HepG2 (cell line): ENCODE results near the gene NOC2L. TPM values are rescaled to one million over a fixed set of nuclear protein-coding genes. Genes with fewer than 3 reads are reported as not detected.

Source experiments
- ATAC-seq: fragments of 200-7000 bp; cut with Tn5 transposase; 3 replicates; pipeline ENCODE4 v1.9.1; 2020; ENCODE audit warnings: mild to moderate bottlenecking, moderate library complexity
- BruUV-seq: library from RNA; stranded (reverse); fragments of 400-500 nt; replicated peaks from 2 replicates; lab custom pipeline; 2021; lab: Mats Ljungman, UMichigan
- CTCF ChIA-PET: fragments of 300-600 bp; formaldehyde crosslinking; extraction: SDS; loops from one replicate; lab custom pipeline; 2021; ENCODE audit warnings: low total read pairs, inconsistent platforms, low intra/inter-chr PET ratio; lab: Yijun Ruan, JAX
- POLR2A ChIA-PET: fragments of 350-600 bp; sonication (Branson Sonifier 250); formaldehyde crosslinking; loops from one replicate; lab custom pipeline; 2020; ENCODE audit warnings: antibody characterized with exemption, inconsistent platforms; lab: Yijun Ruan, JAX
- DNase-seq: peaks from one replicate; pipeline ENCODE4 v3.0.0-alpha.2; 2015; ENCODE audit warnings: low spot score
- FAIRE-seq: peaks from 3 replicates; lab custom pipeline; 2011; peaks lifted over from hg19 to GRCh38; lab: Jason Lieb, UNC
- H2AFZ ChIP-seq: one replicate; pipeline ENCODE4 v1.6.1; 2011; ENCODE audit warnings: low read length, inconsistent platforms
- H3K27ac ChIP-seq: fragments of 300-600 bp; 3 replicates; pipeline ENCODE4 v1.8.0; 2011; ENCODE audit warnings: mixed run types, mild to moderate bottlenecking, mixed read lengths, low read length, inconsistent platforms; ENCODE audit not compliant: insufficient read depth; ENCODE audit errors: extremely low read length
- H3K27me3 ChIP-seq, 2 experiments: fragments of 200-600 bp in 1 of 2; 2 replicates in 1 of 2; 3 replicates in 1 of 2; pipeline versions ENCODE4 v1.6.0 to v1.8.0; 2011; ENCODE audit warnings: low read length in 2 of 2, mild to moderate bottlenecking in 2 of 2, moderate library complexity in 2 of 2, inconsistent platforms in 1 of 2; ENCODE audit not compliant: insufficient read depth in 2 of 2, control insufficient read depth in 1 of 2
- H3K36me3 ChIP-seq, 2 experiments: fragments of 200-600 bp in 1 of 2; replicated peaks in 1 of 2; 2 replicates in 1 of 2; 3 replicates in 1 of 2; pipeline versions ENCODE4 v1.5.1 to v1.8.0; 2011; ENCODE audit warnings: low read length in 2 of 2, inconsistent platforms in 1 of 2; ENCODE audit not compliant: insufficient read depth in 2 of 2, control insufficient read depth in 1 of 2
- H3K4me1 ChIP-seq: 2 replicates; pipeline ENCODE4 v1.5.1; 2012; ENCODE audit warnings: low read length, inconsistent platforms; ENCODE audit not compliant: insufficient read depth
- H3K4me2 ChIP-seq: 2 replicates; pipeline ENCODE4 v1.6.0; 2011; ENCODE audit warnings: low read depth, low read length, inconsistent platforms
- H3K4me3 ChIP-seq, 3 experiments: fragments of 200-600 bp in 1 of 3; sonication (generic), shearing (Covaris generic) in 1 of 3; replicated peaks in 1 of 3; 2 replicates each; pipeline ENCODE4 v1.5.1; 2011 to 2016; ENCODE audit warnings: low read length in 3 of 3, inconsistent platforms in 2 of 3, low read depth in 2 of 3, mild to moderate bottlenecking in 2 of 3, control low read depth in 1 of 3, mixed read lengths in 1 of 3; ENCODE audit not compliant: insufficient read depth in 1 of 3
- H3K79me2 ChIP-seq: one replicate; pipeline ENCODE4 v1.6.1; 2011; ENCODE audit warnings: low read length, inconsistent platforms; ENCODE audit not compliant: insufficient read depth
- H3K9ac ChIP-seq: 2 replicates; pipeline ENCODE4 v1.6.0; 2011; ENCODE audit warnings: mild to moderate bottlenecking, low read depth, low read length, inconsistent platforms; ENCODE audit not compliant: insufficient read depth
- H3K9me3 ChIP-seq: 2 replicates; pipeline ENCODE4 v1.5.1; 2012; ENCODE audit warnings: mild to moderate bottlenecking, low read length
- H4K20me1 ChIP-seq: 2 replicates; pipeline ENCODE4 v1.6.0; 2011; ENCODE audit warnings: inconsistent platforms, mild to moderate bottlenecking, low read length, moderate library complexity; ENCODE audit not compliant: insufficient read depth
- ATF3 ChIP-seq: sonication (generic); formaldehyde crosslinking; IDR thresholded peaks from 2 replicates; pipeline ENCODE4 v1.4.0; 2020; ENCODE audit warnings: missing genetic modification reagents
- MIER3 ChIP-seq: IDR thresholded peaks from 2 replicates; pipeline ENCODE4 v1.6.1; 2016; ENCODE audit warnings: missing compliant biosample characterization, borderline replicate concordance
- ZFP36 ChIP-seq: fragments of 150-350 bp; IDR thresholded peaks from 2 replicates; pipeline ENCODE4 v1.6.1; 2018; ENCODE audit warnings: borderline replicate concordance, low read length, low read depth; ENCODE audit not compliant: partially characterized antibody
- ZFP91 ChIP-seq: sonication (generic); formaldehyde crosslinking; IDR thresholded peaks from 2 replicates; pipeline ENCODE4 v1.9.0; 2022; ENCODE audit warnings: missing genetic modification reagents, mild to moderate bottlenecking, borderline replicate concordance
- WGBS: methylation state at CpG from one replicate; pipeline ENCODE4 v1.1.6; 2017; ENCODE audit warnings: low lambda C conversion rate; 5-methylcytosine and 5-hydroxymethylcytosine counted together
- in situ Hi-C: cut with HindIII; loops from 2 replicates; pipeline ENCODE4 v1.10.0; 2017; ENCODE audit warnings: low pct_unique_long_range_greater_than_20kb; ENCODE audit not compliant: extremely low pct_ligation_motif_present
- intact Hi-C: fragments of 100-400 bp; cut with micrococcal nuclease; formaldehyde crosslinking; loops from one replicate; pipeline ENCODE4 v1.10.0; 2022; ENCODE audit not compliant: unreplicated experiment
- polyA plus RNA-seq, 8 experiments: library from polyadenylated mRNA; depleted of rRNA in 3 of 8; stranded (reverse) in 7 of 8; unstranded in 1 of 8; fragments of >200 nt; fragmentation: Illumina TruSeq in 4 of 8; extraction: Trizol in 4 of 8; gene quantifications; 2 replicates each; pipeline versions ENCODE4 v1.2.1 to v1.2.3, GENCODE V29; 2011 to 2016; ENCODE audit warnings: low read depth in 4 of 8, missing spikeins in 1 of 8, mixed read lengths in 1 of 8; ENCODE audit not compliant: insufficient read depth in 1 of 8
- total RNA-seq, 5 experiments: library from RNA; depleted of rRNA; stranded (reverse); fragments of >200 nt; fragmentation: Illumina TruSeq; extraction: Trizol; gene quantifications; 2 replicates each; pipeline ENCODE4 v1.2.3, GENCODE V29; 2016; ENCODE audit warnings: low read depth in 1 of 5

Gene NOC2L
- total and polyA plus RNA-seq, 2 of the 13 experiments (the other 11 are each of a cell fraction or from before 2014, with no cell fraction given): 32.0 to 103 TPM

- H4K20me1 ChIP-seq: no peaks in the 10 kb centered on the region
- POLR2A ChIA-PET: interaction anchor here (0.9 kb wide), 1 partner anchor 32 kb away, joined by 3 read pairs; no protein-coding TSS in a partner anchor
- in situ Hi-C loops: no loop called here
- no peaks in the 10 kb centered on the region for H3K36me3 ChIP-seq
- WGBS: under 1% methylated on average over 12 of the region's 20 CpGs
- no peak overlapping the region for H3K27ac ChIP-seq
- no peaks in the 10 kb centered on the region for H3K79me2 ChIP-seq
- FAIRE-seq (no peak), DNase-seq (no peak), ATAC-seq (peak; percentile 48)
- no TSS peak for BruUV-seq
- no peaks in the 10 kb centered on the region for H3K9me3 ChIP-seq
- no peak overlapping the region for H2AFZ ChIP-seq
- H3K4me1 ChIP-seq: peaks cover 36% of the 10 kb centered on the region
- peaks cover 20 to 67% of the 10 kb centered on the region in 2 experiments; a peak in 4 of 5 replicates for H3K27me3 ChIP-seq
- CTCF ChIA-PET: no interaction called here
- intact Hi-C loops: no loop called here
- no peak overlapping the region for H3K4me2 ChIP-seq
- H3K4me3 ChIP-seq: no peak overlapping the region
- H3K9ac ChIP-seq: no peak overlapping the region
- no peak for TF ChIP-seq MIER3 (CRISPR knock-in tag)
- TF ChIP-seq ZFP36: no peak
- peak; percentile 91 for TF ChIP-seq ZFP91 (CRISPR knock-in tag)
- TF ChIP-seq ATF3 (CRISPR knock-in tag): no peak
Measured at GRCh38 chr1:906600-907420, 52.2 kb downstream of the NOC2L start.
